GM12801 (cell line): ENCODE results near the gene GASK1A.

Experiments used
- CTCF ChIP-seq: IDR thresholded peaks from one replicate; pipeline ENCODE4 v1.5.1; 2011; ENCODE audit warnings: control low read depth; ENCODE audit not compliant: insufficient read length; ENCODE audit errors: extremely low read depth

Gene GASK1A

GRCh38 chr3:42979044-42979972, at the start of gene GASK1A:
TSS of gene GASK1A (plus strand) at chr3:42979311. CDS start at chr3:42979643, 332 bp downstream.
- no peak for TF ChIP-seq CTCF

GRCh38 chr3:42934111-42934510, 45.0 kb upstream of the GASK1A start:
- no peak for TF ChIP-seq CTCF

GRCh38 chr3:42934910-42935309, 44.2 kb upstream of the GASK1A start:
- TF ChIP-seq CTCF, result no peak

- TF ChIP-seq CTCF, result no peak
These were observed 43.6 kb upstream of the GASK1A start for GRCh38 chr3:42935472-42935871.

- TF ChIP-seq CTCF, result no peak
These were observed 42.7 kb upstream of the GASK1A start for GRCh38 chr3:42936157-42936981.

DNA sequence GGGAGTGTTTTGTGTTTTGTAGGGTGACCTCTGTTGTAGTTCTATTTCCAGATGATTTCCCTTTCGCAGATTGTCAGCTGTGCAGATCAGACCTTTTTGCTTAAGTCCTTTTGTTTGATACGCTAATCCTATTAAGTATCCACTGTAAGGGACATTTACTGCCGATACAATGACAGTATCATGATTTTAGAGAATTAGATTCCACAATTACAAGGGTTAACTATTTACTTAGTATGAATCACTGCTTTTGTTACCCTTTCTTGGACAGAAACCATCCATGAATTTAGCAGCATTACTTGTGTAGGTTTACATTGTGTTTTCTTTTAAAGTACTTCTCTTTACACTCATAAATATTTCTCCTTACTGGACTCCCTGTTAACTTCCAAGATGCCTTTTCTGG, 41.8 kb upstream of the GASK1A start:
- TF ChIP-seq CTCF, result no peak

GRCh38 chr3:42942693-42943092, 36.4 kb upstream of the GASK1A start:
- TF ChIP-seq CTCF, result no peak
